Esophagus muscularis mucosa (tissue), 4 donors: Measurements from ENCODE around the gene BLM. TPM values are rescaled to one million over a fixed set of nuclear protein-coding genes. Genes with fewer than 3 reads are reported as not detected.

Experiments
- DNase-seq: peaks from one replicate; pipeline ENCODE4 v3.0.0-alpha.2; 2017; ENCODE audit errors: extremely low spot score
- H3K27ac ChIP-seq, 4 donors: fragments of 200-600 bp; sonication (generic); replicated peaks in 1 of 4; 1 replicate in 3 of 4; 2 replicates in 1 of 4; pipeline ENCODE4 v1.5.1; 2016 to 2019; ENCODE audit warnings: mild to moderate bottlenecking in 1 of 4
- H3K27me3 ChIP-seq, 4 donors: fragments of 200-600 bp; sonication (generic); one replicate each; pipeline versions ENCODE4 v1.5.1 to v1.6.0; 2016 to 2019
- H3K36me3 ChIP-seq, 4 donors: fragments of 200-600 bp; sonication (generic); one replicate each; pipeline ENCODE4 v1.5.1; 2016 to 2019
- H3K4me1 ChIP-seq, 4 donors: fragments of 200-600 bp; sonication (generic); one replicate each; pipeline ENCODE4 v1.5.1; 2016 to 2019
- H3K4me3 ChIP-seq, 4 donors: fragments of 200-600 bp; sonication (generic); 1 replicate in 2 of 4; 2 replicates in 2 of 4; pipeline ENCODE4 v1.5.1; 2016 to 2019; ENCODE audit warnings: mild to moderate bottlenecking in 4 of 4, moderate library complexity in 1 of 4
- H3K9me3 ChIP-seq, 4 donors: fragments of 200-600 bp; sonication (generic); 1 replicate in 3 of 4; 2 replicates in 1 of 4; pipeline ENCODE4 v1.5.1; 2016 to 2019
- CTCF ChIP-seq, 3 experiments: fragments of 200-600 bp in 2 of 3; fragments of 450-650 bp in 1 of 3; sonication (generic) in 2 of 3; IDR thresholded peaks; one replicate each; pipeline ENCODE4 v1.5.1; 2017 to 2019; ENCODE audit warnings: antibody characterized with exemption in 3 of 3, mild to moderate bottlenecking in 2 of 3, moderate library complexity in 1 of 3
- EP300 ChIP-seq: sonication (generic); formaldehyde crosslinking; IDR thresholded peaks from one replicate; pipeline ENCODE4 v1.6.1; 2017; ENCODE audit warnings: antibody characterized with exemption
- POLR2A ChIP-seq: fragments of 450-650 bp; IDR thresholded peaks from one replicate; pipeline ENCODE4 v1.6.1; 2017; ENCODE audit warnings: antibody characterized with exemption, moderate library complexity, mild to moderate bottlenecking, low read depth
- POLR2AphosphoS5 ChIP-seq, 2 donors: sonication (generic); formaldehyde crosslinking; IDR thresholded peaks; one replicate each; pipeline ENCODE4 v1.6.1; 2017; ENCODE audit warnings: antibody characterized with exemption in 2 of 2
- WGBS: methylation state at CpG from one replicate; pipeline ENCODE4 v1.1.5; 2018; 5-methylcytosine and 5-hydroxymethylcytosine counted together
- intact Hi-C: fragments of 100-400 bp; cut with DNase I; formaldehyde crosslinking; loops from one replicate; pipeline ENCODE4 v1.15.1; 2023
- total RNA-seq, 4 donors: library from RNA; depleted of rRNA; stranded (reverse); fragments of >200 nt; gene quantifications; one replicate each; pipeline versions ENCODE4 v1.1.0 to v1.2.1, GENCODE V29; 2016

The BLM gene
- total RNA-seq, 4 donors from 2014 or later = under 0.01 to 1.5 (median 0.73) TPM

GRCh38 chr15:90701880-90702630, 15.1 kb upstream of the BLM start:
- Histone ChIP-seq H3K4me1 (no peaks in the 10 kb centered on the region), H3K27me3 (no peaks in the 10 kb centered on the region), H3K4me3 (no peak overlapping the region), H3K27ac (no peak overlapping the region), H3K36me3 (no peaks in the 10 kb centered on the region), H3K9me3 (no peaks in the 10 kb centered on the region)
- DNase-seq = no peak
- 81% methylated on average over 9 of the region's 9 CpGs for WGBS
- intact Hi-C loops = no loop called here
- TF ChIP-seq POLR2A (no peak), CTCF (IDR thresholded peaks at IDR 0.05) (no peak), POLR2AphosphoS5 (IDR thresholded peaks at IDR 0.05) (no peak), EP300 (no peak)

- WGBS = 98% methylated on average over 5 of the region's 5 CpGs
- Histone ChIP-seq H3K4me3 (no peak overlapping the region), H3K27ac (no peak overlapping the region), H3K36me3 (no peaks in the 10 kb centered on the region), H3K27me3 (no peaks in the 10 kb centered on the region), H3K4me1 (no peaks in the 10 kb centered on the region), H3K9me3 (no peaks in the 10 kb centered on the region)
- no peak for DNase-seq
- intact Hi-C loops = no loop called here
- no peak for TF ChIP-seq POLR2A
- no peak for TF ChIP-seq EP300
- no peak for TF ChIP-seq CTCF (IDR thresholded peaks at IDR 0.05)
- no peak for TF ChIP-seq POLR2AphosphoS5 (IDR thresholded peaks at IDR 0.05)
Observed at GRCh38 chr15:90703455-90703854, 13.7 kb upstream of the BLM start.

GRCh38 chr15:90705212-90705611, 11.9 kb upstream of the BLM start:
- no peaks in the 10 kb centered on the region for H3K9me3 ChIP-seq
- no peak for DNase-seq
- TF ChIP-seq EP300 (no peak), POLR2A (no peak), POLR2AphosphoS5 (IDR thresholded peaks at IDR 0.05) (no peak), CTCF (IDR thresholded peaks at IDR 0.05) (no peak)
- H3K27me3 ChIP-seq = no peaks in the 10 kb centered on the region
- WGBS = 97% methylated on average over 4 of the region's 4 CpGs
- H3K27ac ChIP-seq = no peak overlapping the region
- H3K4me3 ChIP-seq = no peak overlapping the region
- intact Hi-C loops = no loop called here
- H3K36me3 ChIP-seq = no peaks in the 10 kb centered on the region
- no peaks in the 10 kb centered on the region for H3K4me1 ChIP-seq

GRCh38 chr15:90706394-90707327, 10.5 kb upstream of the BLM start:
- Histone ChIP-seq H3K4me1 (no peaks in the 10 kb centered on the region), H3K27me3 (no peaks in the 10 kb centered on the region), H3K27ac (no peak overlapping the region), H3K36me3 (no peaks in the 10 kb centered on the region), H3K4me3 (no peak overlapping the region), H3K9me3 (no peaks in the 10 kb centered on the region)
- TF ChIP-seq CTCF (IDR thresholded peaks at IDR 0.05) (no peak), EP300 (no peak), POLR2AphosphoS5 (IDR thresholded peaks at IDR 0.05) (no peak), POLR2A (no peak)
- no peak for DNase-seq
- WGBS = 81% methylated on average over 7 of the region's 7 CpGs
- intact Hi-C loops = no loop called here
